HepG2 (cell line): Measurements from ENCODE around the gene FAM50A. TPM values are rescaled to one million over a fixed set of nuclear protein-coding genes. Genes with fewer than 3 reads are reported as not detected.
"Not testable (repeated sequence)": the region's sequence is repeated elsewhere in the genome, so short reads cannot be mapped to it uniquely, and the experiment has no call there.

ENCODE experiments used
- ATAC-seq: fragments of 200-7000 bp; cut with Tn5 transposase; 3 replicates; pipeline ENCODE4 v1.9.1; 2020; ENCODE audit warnings: mild to moderate bottlenecking, moderate library complexity
- BruUV-seq: library from RNA; stranded (reverse); fragments of 400-500 nt; replicated peaks from 2 replicates; lab custom pipeline; 2021; lab: Mats Ljungman, UMichigan
- CTCF ChIA-PET: fragments of 300-600 bp; formaldehyde crosslinking; extraction: SDS; loops from one replicate; lab custom pipeline; 2021; ENCODE audit warnings: low total read pairs, inconsistent platforms, low intra/inter-chr PET ratio; lab: Yijun Ruan, JAX
- POLR2A ChIA-PET: fragments of 350-600 bp; sonication (Branson Sonifier 250); formaldehyde crosslinking; loops from one replicate; lab custom pipeline; 2020; ENCODE audit warnings: antibody characterized with exemption, inconsistent platforms; lab: Yijun Ruan, JAX
- DNase-seq: peaks from one replicate; pipeline ENCODE4 v3.0.0-alpha.2; 2015; ENCODE audit warnings: low spot score
- FAIRE-seq: peaks from 3 replicates; lab custom pipeline; 2011; peaks lifted over from hg19 to GRCh38; lab: Jason Lieb, UNC
- H2AFZ ChIP-seq: one replicate; pipeline ENCODE4 v1.6.1; 2011; ENCODE audit warnings: low read length, inconsistent platforms
- H3K27ac ChIP-seq: fragments of 300-600 bp; 3 replicates; pipeline ENCODE4 v1.8.0; 2011; ENCODE audit warnings: mixed run types, mild to moderate bottlenecking, mixed read lengths, low read length, inconsistent platforms; ENCODE audit not compliant: insufficient read depth; ENCODE audit errors: extremely low read length
- H3K27me3 ChIP-seq, 2 experiments: fragments of 200-600 bp in 1 of 2; 2 replicates in 1 of 2; 3 replicates in 1 of 2; pipeline versions ENCODE4 v1.6.0 to v1.8.0; 2011; ENCODE audit warnings: low read length in 2 of 2, mild to moderate bottlenecking in 2 of 2, moderate library complexity in 2 of 2, inconsistent platforms in 1 of 2; ENCODE audit not compliant: insufficient read depth in 2 of 2, control insufficient read depth in 1 of 2
- H3K36me3 ChIP-seq, 2 experiments: fragments of 200-600 bp in 1 of 2; replicated peaks in 1 of 2; 2 replicates in 1 of 2; 3 replicates in 1 of 2; pipeline versions ENCODE4 v1.5.1 to v1.8.0; 2011; ENCODE audit warnings: low read length in 2 of 2, inconsistent platforms in 1 of 2; ENCODE audit not compliant: insufficient read depth in 2 of 2, control insufficient read depth in 1 of 2
- H3K4me1 ChIP-seq: 2 replicates; pipeline ENCODE4 v1.5.1; 2012; ENCODE audit warnings: low read length, inconsistent platforms; ENCODE audit not compliant: insufficient read depth
- H3K4me2 ChIP-seq: 2 replicates; pipeline ENCODE4 v1.6.0; 2011; ENCODE audit warnings: low read depth, low read length, inconsistent platforms
- H3K4me3 ChIP-seq, 3 experiments: fragments of 200-600 bp in 1 of 3; sonication (generic), shearing (Covaris generic) in 1 of 3; replicated peaks in 1 of 3; 2 replicates each; pipeline ENCODE4 v1.5.1; 2011 to 2016; ENCODE audit warnings: low read length in 3 of 3, inconsistent platforms in 2 of 3, low read depth in 2 of 3, mild to moderate bottlenecking in 2 of 3, control low read depth in 1 of 3, mixed read lengths in 1 of 3; ENCODE audit not compliant: insufficient read depth in 1 of 3
- H3K79me2 ChIP-seq: one replicate; pipeline ENCODE4 v1.6.1; 2011; ENCODE audit warnings: low read length, inconsistent platforms; ENCODE audit not compliant: insufficient read depth
- H3K9ac ChIP-seq: 2 replicates; pipeline ENCODE4 v1.6.0; 2011; ENCODE audit warnings: mild to moderate bottlenecking, low read depth, low read length, inconsistent platforms; ENCODE audit not compliant: insufficient read depth
- H3K9me3 ChIP-seq: 2 replicates; pipeline ENCODE4 v1.5.1; 2012; ENCODE audit warnings: mild to moderate bottlenecking, low read length
- H4K20me1 ChIP-seq: 2 replicates; pipeline ENCODE4 v1.6.0; 2011; ENCODE audit warnings: inconsistent platforms, mild to moderate bottlenecking, low read length, moderate library complexity; ENCODE audit not compliant: insufficient read depth
- ZFY ChIP-seq: sonication (generic); formaldehyde crosslinking; IDR thresholded peaks from 2 replicates; pipeline ENCODE4 v1.4.0; 2020; ENCODE audit warnings: missing genetic modification reagents
- ZNF460 ChIP-seq: sonication (generic); formaldehyde crosslinking; IDR thresholded peaks from 2 replicates; pipeline ENCODE4 v1.5.1; 2020; ENCODE audit warnings: missing genetic modification reagents, mild to moderate bottlenecking, borderline replicate concordance
- WGBS: methylation state at CpG from one replicate; pipeline ENCODE4 v1.1.6; 2017; ENCODE audit warnings: low lambda C conversion rate; 5-methylcytosine and 5-hydroxymethylcytosine counted together
- in situ Hi-C: cut with HindIII; loops from 2 replicates; pipeline ENCODE4 v1.10.0; 2017; ENCODE audit warnings: low pct_unique_long_range_greater_than_20kb; ENCODE audit not compliant: extremely low pct_ligation_motif_present
- intact Hi-C: fragments of 100-400 bp; cut with micrococcal nuclease; formaldehyde crosslinking; loops from one replicate; pipeline ENCODE4 v1.10.0; 2022; ENCODE audit not compliant: unreplicated experiment
- polyA plus RNA-seq, 8 experiments: library from polyadenylated mRNA; depleted of rRNA in 3 of 8; stranded (reverse) in 7 of 8; unstranded in 1 of 8; fragments of >200 nt; fragmentation: Illumina TruSeq in 4 of 8; extraction: Trizol in 4 of 8; gene quantifications; 2 replicates each; pipeline versions ENCODE4 v1.2.1 to v1.2.3, GENCODE V29; 2011 to 2016; ENCODE audit warnings: low read depth in 4 of 8, missing spikeins in 1 of 8, mixed read lengths in 1 of 8; ENCODE audit not compliant: insufficient read depth in 1 of 8
- total RNA-seq, 5 experiments: library from RNA; depleted of rRNA; stranded (reverse); fragments of >200 nt; fragmentation: Illumina TruSeq; extraction: Trizol; gene quantifications; 2 replicates each; pipeline ENCODE4 v1.2.3, GENCODE V29; 2016; ENCODE audit warnings: low read depth in 1 of 5

FAM50A gene
- total and polyA plus RNA-seq, 2 of the 13 experiments (the other 11 are each of a cell fraction or from before 2014, with no cell fraction given): 30.7 to 40.7 TPM

- TF ChIP-seq ZFY: peak; percentile 71
Observed at GRCh38 chrX:154443992-154444754, at the start of gene FAM50A (continued).

GRCh38 chrX:154396363-154396762, 47.6 kb upstream of the FAM50A start:
- ATAC-seq, H2AFZ ChIP-seq, intact Hi-C loops, H3K9ac ChIP-seq, in situ Hi-C loops, DNase-seq, H3K27me3 ChIP-seq, H3K4me3 ChIP-seq, BruUV-seq, CTCF ChIA-PET, FAIRE-seq: not testable (repeated sequence)
- Histone ChIP-seq H3K4me1 (peaks cover 25% of the 10 kb centered on the region), H4K20me1 (peaks cover 21% of the 10 kb centered on the region; the same call in 1 of the 2 replicates)
- 93% methylated on average over 16 of the region's 17 CpGs for WGBS
- TF ChIP-seq ZNF460 (CRISPR knock-in tag): 0 out of 2 replicates have a peak, but pooled peaks have one; percentile 38
- TF ChIP-seq, all 625 proteins: peak for 1; not testable (repeated sequence) for 624
- not testable (repeated sequence) for H3K4me2 ChIP-seq, H3K9me3 ChIP-seq, H3K27ac ChIP-seq
- Histone ChIP-seq H3K36me3 (peaks cover 6 to 22% of the 10 kb centered on the region in 2 experiments; a peak in 4 of 5 replicates), H3K79me2 (peaks cover 21% of the 10 kb centered on the region)
- POLR2A ChIA-PET: interaction anchor here (6.3 kb wide), 1 partner anchor 14 kb away, joined by 75 read pairs; the partner anchor contains the start of genes DNASE1L1 and TAFAZZIN
